ENCODE results near the gene UBE2Q1.

Gene UBE2Q1

DNA sequence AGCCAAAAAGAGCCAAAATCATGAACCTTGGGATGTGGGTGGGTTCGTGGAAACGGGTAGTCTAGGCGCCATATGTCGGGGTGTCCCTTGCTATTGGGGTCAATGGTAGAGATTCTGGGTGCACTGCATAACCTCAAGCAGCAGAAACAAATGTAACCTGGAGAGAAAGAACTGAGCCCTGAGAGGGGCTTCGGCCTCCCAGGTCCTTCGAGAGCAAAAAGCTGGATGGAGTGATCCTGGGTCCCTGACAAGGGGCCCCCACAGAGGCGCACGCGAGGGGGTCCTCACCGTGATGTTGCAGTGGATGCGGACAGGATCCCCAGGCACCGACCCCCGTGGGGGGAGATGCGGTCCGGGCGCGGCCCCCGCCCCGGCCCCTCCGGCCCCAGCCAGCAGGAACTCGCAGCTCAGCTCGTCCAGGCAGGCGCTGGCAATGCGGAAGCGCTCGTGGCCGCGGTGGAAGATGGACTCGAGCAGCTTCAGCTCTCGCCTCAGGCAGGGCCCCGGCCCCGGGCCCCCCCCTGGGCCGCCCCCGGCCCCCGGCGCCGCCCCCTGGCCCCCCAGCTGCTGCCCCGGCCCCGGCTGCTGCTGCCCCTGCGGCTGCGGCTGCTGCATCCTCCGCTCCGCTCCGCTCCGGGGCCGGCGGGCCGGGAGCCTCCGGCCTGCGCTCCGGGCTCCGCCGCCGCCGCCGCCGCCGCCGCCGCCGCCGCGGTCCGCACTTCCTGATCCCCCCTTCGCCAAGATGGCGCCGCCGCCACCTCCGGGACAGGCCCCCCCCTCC lies at the start of gene UBE2Q1:
TSS of gene UBE2Q1 (minus strand) at position 724 of the 781 bp plus-strand sequence. CDS start at position 615, 109 bp downstream.
- no peak for ATAC-seq

GRCh38 chr1:154607609-154608396 lies 49.3 kb upstream of the UBE2Q1 start, which contains the start of gene ADAR:
ADAR (minus strand) TSS chr1:154608186; CDS start chr1:154608006, 180 bp downstream.
- ATAC-seq = peak; percentile 77 to 78

DNA sequence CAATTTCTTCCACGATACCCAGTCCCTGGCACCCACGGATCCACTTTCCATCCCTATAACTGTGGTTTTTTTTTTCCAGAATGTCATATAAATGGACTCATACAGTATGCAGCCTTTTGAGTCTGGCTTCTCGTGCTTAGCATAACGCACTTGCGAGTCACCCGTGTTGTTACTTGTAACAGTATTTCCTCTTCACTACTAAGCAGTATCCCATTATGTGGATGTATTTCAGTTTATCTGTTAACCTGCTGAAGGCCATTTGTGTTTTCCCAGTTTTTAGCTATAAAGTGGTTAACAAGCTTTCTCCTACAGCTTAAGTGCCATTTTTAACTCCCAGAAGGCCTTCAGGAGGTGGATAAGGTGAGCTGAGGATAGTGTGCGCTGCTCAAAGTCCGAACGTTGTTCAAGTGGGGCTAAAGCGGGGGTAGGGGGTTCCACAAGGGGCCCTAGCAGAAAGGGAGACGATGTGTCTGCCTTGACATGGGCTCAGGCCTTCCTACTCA lies 48.7 kb upstream of the UBE2Q1 start:
- ATAC-seq = no peak

DNA sequence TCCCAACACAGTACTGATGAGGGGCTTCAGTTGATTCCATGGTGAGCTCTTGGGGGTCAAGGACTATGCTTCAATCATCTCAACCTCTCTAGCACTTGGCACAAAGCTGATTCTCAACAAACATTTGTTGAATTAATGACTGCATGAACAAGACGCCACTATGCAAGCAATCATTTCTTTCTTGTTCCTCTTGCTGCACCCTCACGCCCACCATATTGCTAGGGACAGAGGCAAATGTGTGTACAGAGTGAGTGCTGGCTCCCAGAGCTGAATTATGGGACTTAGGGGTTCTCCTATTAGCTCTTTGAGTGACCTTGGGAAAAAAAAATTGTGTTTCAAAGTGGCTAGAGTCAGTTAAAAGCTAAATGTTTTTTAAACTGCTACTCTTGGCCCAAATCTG lies 47.1 kb upstream of the UBE2Q1 start:
- ATAC-seq = no peak

GRCh38 chr1:154603317-154603716 lies 44.9 kb upstream of the UBE2Q1 start:
- no peak for ATAC-seq

DNA sequence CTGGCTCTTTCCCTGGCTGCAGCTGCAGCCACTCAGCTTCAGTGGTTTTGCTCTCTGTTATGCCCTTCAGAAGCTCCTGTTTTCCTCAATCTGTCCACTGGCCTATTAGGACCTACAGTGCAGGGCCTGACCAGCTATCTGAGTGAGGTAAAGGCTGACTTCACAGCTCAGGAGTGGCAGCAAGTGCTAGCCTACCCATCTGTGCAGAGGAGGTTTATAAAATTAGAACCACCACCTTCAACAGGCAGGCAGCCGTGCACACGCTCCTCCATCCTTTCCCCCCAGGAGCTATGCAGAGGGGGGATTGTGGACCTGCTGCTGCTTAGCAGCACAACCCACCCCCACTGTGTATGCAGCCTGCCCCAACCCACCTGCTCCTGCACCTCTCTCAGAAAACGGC lies 41.2 kb upstream of the UBE2Q1 start:
- no peak for ATAC-seq

- no peak for ATAC-seq
These were observed 40.6 kb upstream of the UBE2Q1 start for GRCh38 chr1:154598871-154599635.

GRCh38 chr1:154595621-154596020 lies 37.2 kb upstream of the UBE2Q1 start:
- peak; percentile 70 to 74 for ATAC-seq

GRCh38 chr1:154594811-154595210 lies 36.3 kb upstream of the UBE2Q1 start:
- ATAC-seq = no peak

GRCh38 chr1:154593390-154593789 lies 34.9 kb upstream of the UBE2Q1 start:
- ATAC-seq = no peak

- ATAC-seq = no peak
These were observed 32.7 kb upstream of the UBE2Q1 start for GRCh38 chr1:154591206-154591605.

DNA sequence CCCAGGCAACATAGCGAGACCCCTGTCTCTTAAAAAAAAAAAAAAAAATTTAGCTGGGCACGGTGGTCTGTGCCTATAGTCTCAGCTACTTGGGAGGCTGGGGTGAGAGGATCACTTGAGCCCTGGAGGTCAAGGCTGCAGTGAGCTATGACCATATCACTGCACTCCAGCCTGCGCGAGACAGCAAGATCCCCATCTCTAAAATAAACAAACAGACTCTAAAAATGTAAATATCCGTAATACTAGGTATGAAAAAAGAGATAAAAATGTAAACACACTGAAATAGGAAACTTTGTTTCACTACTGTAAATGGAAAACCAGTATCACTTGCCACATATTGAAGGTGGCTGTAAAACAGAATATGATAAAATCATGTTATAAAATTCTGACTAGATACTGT lies 32.3 kb upstream of the UBE2Q1 start:
- no peak for ATAC-seq

- ATAC-seq = no peak
These were observed 31.3 kb upstream of the UBE2Q1 start for GRCh38 chr1:154589780-154590179.

DNA sequence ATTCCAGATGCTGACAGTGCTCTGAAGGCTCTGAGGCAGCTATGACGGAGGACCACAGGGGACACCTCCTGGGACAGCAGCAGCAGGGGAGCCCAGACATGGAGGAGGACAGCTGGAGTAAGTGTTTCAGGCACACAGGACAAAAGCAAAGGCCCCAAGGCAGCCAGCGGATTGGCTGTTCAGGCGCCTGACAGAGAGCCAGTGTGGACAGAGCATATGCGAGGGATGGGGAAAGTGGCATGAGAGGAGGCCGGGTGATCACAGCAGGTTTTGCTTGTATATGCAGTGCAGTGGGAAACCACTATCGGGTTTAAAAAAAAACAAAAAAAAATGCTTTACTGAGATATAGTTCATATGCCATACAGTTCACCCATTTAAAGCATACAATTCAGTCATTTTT lies 28.2 kb upstream of the UBE2Q1 start:
- no peak for ATAC-seq

DNA sequence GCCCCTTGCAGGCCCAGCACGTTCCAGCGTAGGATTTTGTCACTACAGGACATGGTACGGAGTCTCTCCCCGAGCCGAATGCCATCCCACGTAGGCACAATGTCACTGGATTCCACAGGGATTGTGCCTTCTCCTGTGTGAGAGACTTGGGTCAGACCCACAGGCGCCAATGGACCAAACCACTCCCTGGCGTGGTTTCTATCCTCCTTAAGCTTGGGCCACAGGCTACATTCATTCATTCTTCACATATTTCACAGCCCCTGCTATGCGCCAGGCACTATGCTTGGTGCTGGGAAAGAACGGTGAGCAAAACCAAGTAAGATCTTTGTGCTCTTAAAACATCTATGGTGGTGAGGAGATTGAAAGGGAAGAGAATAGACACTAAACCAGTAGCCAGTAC lies 27.8 kb upstream of the UBE2Q1 start:
- ATAC-seq = no peak

DNA sequence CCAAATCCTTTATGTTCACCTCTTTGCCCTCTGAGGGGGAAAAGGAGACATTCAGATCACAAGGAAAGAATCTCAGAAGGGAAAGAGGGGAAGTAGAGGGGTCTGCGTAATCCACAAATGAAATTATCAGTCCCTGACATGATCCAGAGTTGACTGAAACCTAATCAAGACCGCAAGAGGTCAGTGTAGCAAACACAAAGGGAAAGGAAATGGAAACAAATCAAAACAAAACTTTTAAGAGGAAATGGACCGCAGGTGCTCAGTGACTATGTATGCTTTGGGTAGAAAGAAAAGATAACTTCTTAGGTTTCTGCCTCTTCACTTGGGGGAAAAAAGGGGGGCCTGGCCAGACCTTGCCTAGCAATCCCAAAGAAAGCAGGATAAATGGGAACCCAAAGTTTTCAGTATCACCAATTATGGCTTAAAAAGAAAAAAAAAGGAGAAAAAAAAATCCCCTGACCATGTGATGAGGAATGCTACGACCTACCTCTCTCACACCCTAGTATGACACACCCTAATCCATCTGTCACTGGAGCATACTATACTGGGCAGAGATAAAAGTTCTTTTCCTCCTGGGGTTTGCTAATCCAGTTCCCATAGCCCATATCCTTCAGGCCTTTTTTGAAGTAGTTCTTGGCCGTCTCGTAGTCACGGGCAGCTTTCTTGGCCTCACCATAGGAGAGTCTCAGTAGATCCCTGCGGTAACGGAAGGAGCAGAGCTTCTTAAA lies 26.0 kb upstream of the UBE2Q1 start:
- no peak for ATAC-seq

GRCh38 chr1:154583773-154584172 lies 25.3 kb upstream of the UBE2Q1 start:
- ATAC-seq = no peak

GRCh38 chr1:154582885-154583284 lies 24.4 kb upstream of the UBE2Q1 start:
- no peak for ATAC-seq

DNA sequence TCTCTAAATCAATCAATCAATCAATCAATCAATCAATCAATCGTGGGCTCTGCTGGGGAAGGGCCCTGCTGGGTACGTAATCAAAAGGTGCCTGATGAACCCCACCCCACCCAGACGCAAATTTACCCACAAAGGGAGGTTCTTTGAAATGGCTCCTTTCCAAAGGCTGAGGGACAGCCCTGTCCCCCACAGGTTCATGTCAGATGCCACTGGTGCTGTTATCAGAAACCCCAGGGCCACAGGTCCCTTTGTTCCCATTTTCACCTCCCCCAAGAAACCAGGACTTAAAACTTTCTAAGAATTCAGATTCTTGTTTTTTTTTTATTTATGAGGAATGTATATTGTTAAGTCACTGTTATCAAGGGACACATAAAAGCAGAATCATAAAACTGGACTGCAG lies 23.3 kb upstream of the UBE2Q1 start:
- ATAC-seq = no peak

DNA sequence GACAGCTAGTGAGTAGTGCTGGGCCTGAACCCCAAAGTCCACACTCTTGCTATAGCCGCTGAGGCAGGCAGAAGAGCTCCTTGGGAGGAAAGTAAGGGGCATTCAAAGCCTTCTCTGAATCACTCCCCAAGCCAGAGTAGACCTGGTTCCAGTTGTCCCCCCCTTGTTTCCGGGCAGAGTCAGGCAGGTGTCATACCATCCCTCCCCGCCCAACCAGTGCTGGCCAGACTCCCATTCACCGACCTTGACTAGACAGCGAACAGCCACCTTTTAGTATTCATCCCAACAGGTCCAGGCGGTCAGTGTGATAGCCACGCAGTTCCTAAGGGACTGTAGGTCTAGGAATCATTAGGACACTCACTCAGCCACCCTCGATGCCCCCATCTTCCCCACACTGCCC lies 20.9 kb upstream of the UBE2Q1 start:
- ATAC-seq = no peak

GRCh38 chr1:154578058-154578418 lies 19.6 kb upstream of the UBE2Q1 start:
- ATAC-seq = no peak

GRCh38 chr1:154577346-154578057 lies 19.0 kb upstream of the UBE2Q1 start:
- ATAC-seq = peak in 1 of 2 donors; percentile 23
